HG02981 (cell line): ENCODE results near the gene PADI2.

ENCODE experiments used
- ATAC-seq: cut with Tn5 transposase; IDR thresholded peaks from one replicate; pipeline ENCODE4 v1.9.1; 2021; ENCODE audit warnings: mild to moderate bottlenecking, moderate library complexity; ENCODE audit not compliant: unreplicated experiment

Gene PADI2

GRCh38 chr1:17119076-17119772 lies at the start of gene PADI2:
TSS of gene PADI2 (minus strand) at chr1:17119451. CDS start at chr1:17119371, 80 bp downstream.
- peak; percentile 52 for ATAC-seq

GRCh38 chr1:17168091-17168876 lies 49.0 kb upstream of the PADI2 start:
- no peak for ATAC-seq

- ATAC-seq, result no peak
Measured at GRCh38 chr1:17167786-17168090, 48.5 kb upstream of the PADI2 start.

GRCh38 chr1:17167041-17167785 lies 48.0 kb upstream of the PADI2 start:
- no peak for ATAC-seq

- ATAC-seq, result no peak
Measured at GRCh38 chr1:17165823-17166222, 46.6 kb upstream of the PADI2 start.

GRCh38 chr1:17163789-17164666 lies 44.8 kb upstream of the PADI2 start:
- ATAC-seq, result no peak

- no peak for ATAC-seq
Measured at GRCh38 chr1:17163371-17163770, 44.1 kb upstream of the PADI2 start.

GRCh38 chr1:17162941-17163340 lies 43.7 kb upstream of the PADI2 start:
- no peak for ATAC-seq

- ATAC-seq, result no peak
Measured at GRCh38 chr1:17161926-17162800, 42.9 kb upstream of the PADI2 start.

- no peak for ATAC-seq
Measured at GRCh38 chr1:17161137-17161740, 42.0 kb upstream of the PADI2 start.

- no peak for ATAC-seq
Measured at GRCh38 chr1:17158961-17159360, 39.7 kb upstream of the PADI2 start.

- no peak for ATAC-seq
Measured at GRCh38 chr1:17156108-17156507, 36.9 kb upstream of the PADI2 start.

GRCh38 chr1:17155257-17155920 lies 36.1 kb upstream of the PADI2 start:
- ATAC-seq, result no peak

GRCh38 chr1:17149771-17150170 lies 30.5 kb upstream of the PADI2 start:
- no peak for ATAC-seq

- no peak for ATAC-seq
Measured at GRCh38 chr1:17148950-17149608, 29.8 kb upstream of the PADI2 start.

GRCh38 chr1:17145648-17146047 lies 26.4 kb upstream of the PADI2 start:
- ATAC-seq, result no peak

GRCh38 chr1:17143760-17144159 lies 24.5 kb upstream of the PADI2 start:
- no peak for ATAC-seq

- no peak for ATAC-seq
Measured at GRCh38 chr1:17141441-17142197, 22.4 kb upstream of the PADI2 start.
